Sigmoid colon (tissue), 7 donors: ENCODE data around the gene AMD1. TPM values are rescaled to one million over a fixed set of nuclear protein-coding genes. Genes with fewer than 3 reads are reported as not detected.

Experiments used
- DNase-seq: peaks from one replicate; pipeline ENCODE4 v3.0.0-alpha.2; 2019
- H3K27ac ChIP-seq, 4 donors: fragments of 200-600 bp; sonication (generic); one replicate each; pipeline ENCODE4 v1.5.1; 2016 to 2019; ENCODE audit warnings: mild to moderate bottlenecking in 1 of 4
- H3K27me3 ChIP-seq, 3 donors: fragments of 200-600 bp; sonication (generic); one replicate each; pipeline ENCODE4 v1.5.1; 2019; ENCODE audit warnings: mild to moderate bottlenecking in 1 of 3
- H3K36me3 ChIP-seq, 4 donors: fragments of 200-600 bp; sonication (generic); one replicate each; pipeline ENCODE4 v1.5.1; 2016 to 2019
- H3K4me1 ChIP-seq, 4 donors: fragments of 200-600 bp; sonication (generic); one replicate each; pipeline ENCODE4 v1.5.1; 2017 to 2019
- H3K4me3 ChIP-seq, 4 donors: fragments of 200-600 bp; sonication (generic); one replicate each; pipeline ENCODE4 v1.5.1; 2017 to 2019; ENCODE audit warnings: mild to moderate bottlenecking in 2 of 4, moderate library complexity in 1 of 4
- H3K9me3 ChIP-seq, 4 donors: fragments of 200-600 bp in 3 of 4; sonication (generic) in 3 of 4; one replicate each; pipeline versions ENCODE4 v1.5.1 to v1.6.1; 2013 to 2019
- CTCF ChIP-seq, 4 experiments: fragments of 450-650 bp in 3 of 4; fragments of 200-600 bp in 1 of 4; IDR thresholded peaks; one replicate each; pipeline ENCODE4 v1.5.1; 2016 to 2019; ENCODE audit warnings: antibody characterized with exemption in 4 of 4, mild to moderate bottlenecking in 3 of 4, moderate library complexity in 2 of 4
- EP300 ChIP-seq, 4 donors: sonication (generic); formaldehyde crosslinking; IDR thresholded peaks; one replicate each; pipeline ENCODE4 v1.6.1; 2017; ENCODE audit warnings: antibody characterized with exemption in 4 of 4
- POLR2A ChIP-seq, 2 donors: fragments of 450-650 bp; IDR thresholded peaks; one replicate each; pipeline ENCODE4 v1.6.1; 2016; ENCODE audit warnings: antibody characterized with exemption in 2 of 2, mild to moderate bottlenecking in 2 of 2, moderate library complexity in 2 of 2
- WGBS, 2 donors: extraction: QIAGEN DNeasy Blood & Tissue Kit; methylation state at CpG; one replicate each; pipeline ENCODE4 v1.1.7; 2013; 5-methylcytosine and 5-hydroxymethylcytosine counted together
- intact Hi-C: fragments of 100-400 bp; cut with DNase I; formaldehyde crosslinking; loops from one replicate; pipeline ENCODE4 v1.15.1; 2023
- polyA plus RNA-seq, 3 donors: library from polyadenylated mRNA; stranded (reverse); fragments of 200-250 nt; gene quantifications; one replicate each; pipeline ENCODE4 v1.2.3, GENCODE V29; 2013
- small RNA-seq, 3 donors: library from RNA; depleted of rRNA; stranded (forward); fragments of <200 nt; gene quantifications; one replicate each; pipeline ENCODE3, GENCODE V24; 2016
- total RNA-seq, 4 donors: library from RNA; depleted of rRNA; stranded (reverse); fragments of >200 nt; gene quantifications; one replicate each; pipeline ENCODE4 v1.1.0, GENCODE V29; 2016
- donor health status: healthy with polysubstance abuse.
- donor health status: Bipolar disorder and iron deficiency.
- donor health status: healthy.

Gene AMD1
- total and polyA plus RNA-seq, 7 donors, result 44.6 to 74.2 (median 64.7) TPM

DNA sequence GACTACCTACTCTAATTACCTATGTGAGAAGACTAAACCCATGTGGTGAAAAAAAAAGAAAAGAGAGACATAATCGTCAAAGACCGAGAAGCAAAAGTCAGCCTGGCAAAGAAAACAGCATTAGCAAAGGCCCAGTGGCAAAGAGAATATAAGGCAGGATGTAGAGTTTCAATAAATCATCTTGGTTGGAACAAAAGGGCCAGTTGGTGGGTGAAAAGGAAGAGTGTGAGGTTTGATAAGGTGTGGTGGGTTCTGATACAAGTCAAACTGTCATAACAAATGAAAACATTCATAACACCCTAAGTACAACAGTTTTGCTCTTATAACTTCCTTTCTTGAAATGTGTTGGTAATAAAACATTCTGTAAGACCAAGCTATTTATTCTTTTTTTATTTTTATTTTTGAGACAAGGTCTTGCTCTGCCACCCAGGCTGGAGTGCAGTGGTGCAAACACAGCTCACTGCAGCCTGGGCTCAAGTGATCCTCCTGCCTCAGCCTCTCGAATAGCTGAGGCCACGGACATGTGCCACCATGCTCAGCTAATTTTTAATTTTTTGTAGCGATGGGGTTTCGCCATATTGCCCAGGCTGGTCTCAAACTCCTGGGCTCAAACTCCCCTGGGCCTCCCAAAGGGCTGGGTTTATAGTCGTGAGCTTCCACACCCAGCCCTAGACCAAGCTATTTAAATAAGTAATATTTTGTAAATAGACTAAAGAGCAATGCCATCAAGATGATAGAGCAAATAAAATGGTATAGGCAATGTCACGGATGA, 65.0 kb downstream of the AMD1 start:
- Histone ChIP-seq H3K27ac (no peak overlapping the region), H3K27me3 (no peaks in the 10 kb centered on the region), H3K36me3 (no peaks in the 10 kb centered on the region), H3K4me3 (no peak overlapping the region), H3K4me1 (no peaks in the 10 kb centered on the region), H3K9me3 (no peaks in the 10 kb centered on the region)
- WGBS, 2 donors, result 76 to 79% methylated on average over 8 of the region's 8 CpGs
- DNase-seq, result no peak
- no peak for TF ChIP-seq CTCF (IDR thresholded peaks at IDR 0.05)
- no peak for TF ChIP-seq POLR2A (IDR thresholded peaks at IDR 0.05)
- intact Hi-C loops, result no loop called here

- Histone ChIP-seq H3K4me1 (peaks cover 0 to 4% (median 2%) of the 10 kb centered on the region in 4 donors), H3K4me3 (no peak overlapping the region), H3K9me3 (no peaks in the 10 kb centered on the region), H3K36me3 (no peaks in the 10 kb centered on the region), H3K27me3 (no peaks in the 10 kb centered on the region), H3K27ac (no peak overlapping the region)
- WGBS, 2 donors, result 76 to 94% methylated on average over 1 of the region's 1 CpG
- no peak for DNase-seq
- TF ChIP-seq EP300 (IDR thresholded peaks at IDR 0.05) (no peak), POLR2A (IDR thresholded peaks at IDR 0.05) (no peak), CTCF (IDR thresholded peaks at IDR 0.05) (no peak)
- intact Hi-C loops, result no loop called here
These were observed 70.1 kb downstream of the AMD1 start for GRCh38 chr6:110944681-110945151.

Small RNA genes within 50 kb of the gene (small RNA-seq; reads per million reads assigned to genes)
- gene RNU6-1115P (0 reads per million in 3 donors), gene SNORA40C (0 reads per million in 3 donors)

Other genes starting within 250 kb of the AMD1 start
- 10 to 100 TPM; 12.1 to 17.8 (median 14.5) TPM for gene CDK19, start 59.3 kb upstream of the AMD1 start, total RNA-seq
- 10 to 100 TPM in 1 of 3 donors, 1 to 10 TPM in 2; 6.7 to 10.1 (median 7.8) TPM for gene CDK19, start 59.3 kb upstream of the AMD1 start, polyA plus RNA-seq
- gene GTF3C6, start 83.9 kb downstream of the AMD1 start, total RNA-seq, result 10 to 100 TPM; 41.0 to 59.9 (median 47.9) TPM
- gene GTF3C6, start 83.9 kb downstream of the AMD1 start, polyA plus RNA-seq, result 100 to 1,000 TPM in 1 of 3 donors, 10 to 100 TPM in 2; 77.7 to 100 (median 86.5) TPM
- 10 to 100 TPM; 11.9 to 33.7 (median 22.0) TPM for gene RPF2, start 107.3 kb downstream of the AMD1 start, total RNA-seq
- gene RPF2, start 107.3 kb downstream of the AMD1 start, polyA plus RNA-seq, result 10 to 100 TPM; 18.0 to 19.4 (median 18.0) TPM
- under 1 TPM; 0.36 to 0.99 (median 0.89) TPM for gene SLC16A10, start 212.7 kb downstream of the AMD1 start, total RNA-seq
- 1 to 10 TPM in 1 of 3 donors, under 1 TPM in 2; under 0.01 to 1.2 (median 0.23) TPM for gene SLC16A10, start 212.7 kb downstream of the AMD1 start, polyA plus RNA-seq